ENCODE data around the gene WDFY4. TPM values are rescaled to one million over a fixed set of nuclear protein-coding genes. Genes with fewer than 3 reads are reported as not detected.

The WDFY4 gene
- total RNA-seq, 1 donor from 2014 or later: 4.3 TPM

- H3K4me1 Mint-ChIP-seq: no peaks in the 10 kb centered on the region
- no peak for DNase-seq (ENCODE audit: low spot score in 2 of 2, unreplicated experiment in 2 of 2)
- H3K36me3 Mint-ChIP-seq: no peaks in the 10 kb centered on the region
- H3K4me3 Mint-ChIP-seq: no peak overlapping the region
- no peak for TF ChIP-seq CTCF (IDR thresholded peaks at IDR 0.05; ENCODE audit: unreplicated experiment)
- no peaks in the 10 kb centered on the region for H3K9me3 Mint-ChIP-seq
- H3K27ac Mint-ChIP-seq: no peak overlapping the region
- peaks cover 17% of the 10 kb centered on the region for H3K27me3 Mint-ChIP-seq (ENCODE audit: low read depth)
These were observed 90.5 kb downstream of the WDFY4 start for GRCh38 chr10:48775206-48775517.

DNA sequence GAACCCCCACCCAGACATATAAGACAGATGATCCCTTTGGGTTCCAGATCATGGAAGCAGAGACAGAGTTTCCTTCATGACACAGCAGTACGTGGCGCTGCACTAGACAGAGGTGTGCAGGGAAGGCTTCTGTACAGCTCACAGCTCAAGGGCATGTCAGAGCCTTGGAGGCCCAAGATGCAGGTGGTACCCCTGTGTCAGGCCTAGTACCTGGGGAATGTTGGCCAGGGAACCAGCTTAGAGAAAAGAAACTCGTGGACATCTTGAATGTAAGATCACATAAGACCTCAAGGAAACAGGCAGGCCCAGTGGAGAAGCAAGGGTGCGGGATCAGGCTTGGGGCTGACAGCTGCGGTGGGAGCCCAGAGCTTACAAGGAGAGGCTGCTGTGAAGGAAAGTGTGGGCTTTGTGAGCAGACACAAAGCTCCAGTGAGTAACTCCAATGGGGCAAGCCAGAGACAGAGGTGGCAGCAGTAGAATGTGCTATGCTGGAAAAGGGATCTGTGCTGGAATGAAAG is 91.4 kb downstream of the WDFY4 start:
- Mint-ChIP-seq H3K27ac (no peak overlapping the region), H3K36me3 (no peaks in the 10 kb centered on the region), H3K4me1 (no peaks in the 10 kb centered on the region), H3K27me3 (ENCODE audit: low read depth) (peaks cover 21% of the 10 kb centered on the region), H3K4me3 (no peak overlapping the region), H3K9me3 (no peaks in the 10 kb centered on the region)
- no peak for DNase-seq (ENCODE audit: low spot score in 2 of 2, unreplicated experiment in 2 of 2)
- TF ChIP-seq CTCF (IDR thresholded peaks at IDR 0.05; ENCODE audit: unreplicated experiment): no peak

DNA sequence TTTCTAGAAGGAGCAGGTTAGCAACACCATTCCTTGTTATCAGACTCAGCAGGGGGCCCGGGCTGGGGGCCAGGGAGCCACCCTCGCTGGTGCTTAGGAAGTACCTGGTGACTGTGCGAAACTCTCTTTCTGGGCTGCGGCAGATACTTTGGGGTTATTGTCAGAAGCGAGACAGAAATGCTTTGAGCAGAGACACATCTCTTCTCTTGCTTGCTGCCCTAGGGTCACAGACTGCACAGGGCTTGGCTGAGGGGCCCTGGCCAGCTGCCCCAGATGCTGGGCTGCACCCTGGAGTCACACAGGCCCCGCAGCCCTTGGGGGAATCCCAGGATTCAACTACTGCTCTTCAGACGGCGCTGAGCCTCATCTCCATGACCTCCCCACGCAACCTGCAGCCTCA is 91.9 kb downstream of the WDFY4 start:
- H3K4me1 Mint-ChIP-seq: no peaks in the 10 kb centered on the region
- H3K9me3 Mint-ChIP-seq: no peaks in the 10 kb centered on the region
- DNase-seq (ENCODE audit: low spot score in 2 of 2, unreplicated experiment in 2 of 2): no peak

DNA sequence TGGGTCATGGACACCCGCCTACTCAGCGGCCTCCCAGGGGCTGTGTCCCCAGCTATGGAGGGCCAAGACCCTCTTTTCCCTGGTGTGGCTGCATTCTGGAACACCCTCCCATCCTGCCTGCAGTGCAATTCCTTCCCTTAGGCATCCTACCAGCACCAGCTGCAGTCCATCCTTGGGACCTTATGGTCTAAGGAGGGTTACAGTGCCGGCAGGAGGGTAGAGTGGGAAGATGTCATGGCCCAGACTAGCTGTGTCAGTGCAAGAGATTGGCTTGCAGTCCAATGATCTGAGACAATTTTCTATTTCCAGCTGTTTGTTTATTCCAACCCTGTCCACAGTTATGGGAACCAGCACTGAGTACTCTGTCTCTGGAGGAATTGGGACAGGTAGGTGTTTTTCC is 92.4 kb downstream of the WDFY4 start:
- no peaks in the 10 kb centered on the region for H3K36me3 Mint-ChIP-seq
- peaks cover 25% of the 10 kb centered on the region for H3K27me3 Mint-ChIP-seq (ENCODE audit: low read depth)
- no peak for TF ChIP-seq CTCF (IDR thresholded peaks at IDR 0.05; ENCODE audit: unreplicated experiment)
- no peaks in the 10 kb centered on the region for H3K4me1 Mint-ChIP-seq
- no peaks in the 10 kb centered on the region for H3K9me3 Mint-ChIP-seq
- DNase-seq (ENCODE audit: low spot score in 2 of 2, unreplicated experiment in 2 of 2): no peak
- H3K4me3 Mint-ChIP-seq: no peak overlapping the region
- H3K27ac Mint-ChIP-seq: no peak overlapping the region

More for the DNA sequence above, 91.9 kb downstream of the WDFY4 start:
- Mint-ChIP-seq H3K27me3 (ENCODE audit: low read depth) (peaks cover 23% of the 10 kb centered on the region), H3K36me3 (no peaks in the 10 kb centered on the region), H3K27ac (no peak overlapping the region), H3K4me3 (no peak overlapping the region)
- TF ChIP-seq CTCF (IDR thresholded peaks at IDR 0.05; ENCODE audit: unreplicated experiment): no peak

- no peak for DNase-seq (ENCODE audit: low spot score in 2 of 2, unreplicated experiment in 2 of 2)
- Mint-ChIP-seq H3K4me3 (no peak overlapping the region), H3K9me3 (no peaks in the 10 kb centered on the region), H3K4me1 (no peaks in the 10 kb centered on the region), H3K36me3 (no peaks in the 10 kb centered on the region), H3K27ac (no peak overlapping the region), H3K27me3 (ENCODE audit: low read depth) (peaks cover 31% of the 10 kb centered on the region)
- no peak for TF ChIP-seq CTCF (IDR thresholded peaks at IDR 0.05; ENCODE audit: unreplicated experiment)
These were observed 93.7 kb downstream of the WDFY4 start for GRCh38 chr10:48778193-48778857.

All from mesothelial cell of epicardium (in vitro differentiated cells).